OCI-LY7 (cell line): ENCODE results near the gene F8. TPM values are rescaled to one million over a fixed set of nuclear protein-coding genes. Genes with fewer than 3 reads are reported as not detected.

ENCODE experiments used
- BruUV-seq: library from RNA; stranded (reverse); fragments of 400-500 nt; replicated peaks from 2 replicates; lab custom pipeline; 2021; lab: Mats Ljungman, UMichigan
- CTCF ChIA-PET: fragments of 300-600 bp; sonication (Branson Sonifier 250); formaldehyde crosslinking; loops from one replicate; lab custom pipeline; 2022; ENCODE audit warnings: antibody characterized with exemption; ENCODE audit not compliant: unreplicated experiment; lab: Charles Lee
- POLR2A ChIA-PET: fragments of 300-600 bp; sonication (Branson Sonifier 250); formaldehyde crosslinking; loops from one replicate; lab custom pipeline; 2022; ENCODE audit warnings: antibody characterized with exemption; lab: Charles Lee
- DNase-seq: peaks from one replicate; pipeline ENCODE4 v3.0.0-alpha.2; 2015; ENCODE audit warnings: low spot score
- H2AFZ ChIP-seq: fragments of 200-600 bp; sonication (generic), shearing (Covaris generic); 2 replicates; pipeline ENCODE4 v1.6.1; 2014; ENCODE audit warnings: mild to moderate bottlenecking, antibody characterized with exemption, low read length, moderate library complexity
- H3K27ac ChIP-seq: fragments of 200-600 bp; sonication (generic); 2 replicates; pipeline ENCODE4 v1.5.1; 2014; ENCODE audit warnings: mixed run types, low read depth, mild to moderate bottlenecking, moderate library complexity, low read length, inconsistent platforms; ENCODE audit not compliant: poor library complexity, severe bottlenecking
- H3K36me3 ChIP-seq: fragments of 200-600 bp; sonication (generic); 2 replicates; pipeline ENCODE4 v1.6.1; 2014; ENCODE audit warnings: mild to moderate bottlenecking, antibody characterized with exemption, low read length, moderate library complexity, mixed read lengths; ENCODE audit not compliant: insufficient read depth
- H3K4me1 ChIP-seq: fragments of 200-600 bp; sonication (generic); 2 replicates; pipeline ENCODE4 v1.5.1; 2014; ENCODE audit warnings: mild to moderate bottlenecking, low read length; ENCODE audit not compliant: insufficient read depth, poor library complexity, severe bottlenecking
- H3K4me2 ChIP-seq: fragments of 200-600 bp; sonication (generic); 2 replicates; pipeline ENCODE4 v1.6.1; 2014; ENCODE audit warnings: mild to moderate bottlenecking, low read length
- H3K4me3 ChIP-seq: fragments of 200-600 bp; sonication (generic); 2 replicates; pipeline ENCODE4 v1.5.1; 2014; ENCODE audit warnings: mild to moderate bottlenecking, low read depth, low read length; ENCODE audit not compliant: poor library complexity, severe bottlenecking
- H3K79me2 ChIP-seq: fragments of 200-600 bp; sonication (generic); 2 replicates; pipeline ENCODE4 v1.6.1; 2016; ENCODE audit warnings: low read depth, mild to moderate bottlenecking, low read length, moderate library complexity, mixed read lengths; ENCODE audit not compliant: insufficient read depth
- H3K9me2 ChIP-seq: fragments of 200-600 bp; sonication (generic); 2 replicates; pipeline ENCODE4 v1.6.1; 2016; ENCODE audit warnings: mild to moderate bottlenecking, low read length, mixed read lengths; ENCODE audit not compliant: insufficient read depth
- H3K9me3 ChIP-seq: fragments of 200-600 bp; sonication (generic); 2 replicates; pipeline ENCODE4 v1.6.1; 2014; ENCODE audit warnings: mild to moderate bottlenecking, mixed run types, low read length, mixed read lengths
- H4K20me1 ChIP-seq: fragments of 200-600 bp; sonication (generic); 2 replicates; pipeline ENCODE4 v1.6.1; 2014; ENCODE audit warnings: mild to moderate bottlenecking, antibody characterized with exemption, low read length, moderate library complexity, mixed read lengths; ENCODE audit not compliant: insufficient read depth
- CTCF ChIP-seq: fragments of 200-600 bp; sonication (generic); conservative IDR thresholded peaks from 2 replicates; pipeline ENCODE4 v1.5.1; 2014; ENCODE audit warnings: mild to moderate bottlenecking, antibody characterized with exemption, low read length, moderate library complexity, mixed read lengths
- EZH2phosphoT487 ChIP-seq: fragments of 200-600 bp; sonication (generic); IDR thresholded peaks from 2 replicates; pipeline ENCODE4 v1.6.1; 2018; ENCODE audit warnings: low read depth, borderline replicate concordance, mild to moderate bottlenecking, mixed run types, antibody characterized with exemption, low read length, moderate library complexity, mixed read lengths
- intact Hi-C: fragments of 100-400 bp; cut with micrococcal nuclease; formaldehyde crosslinking; loops from one replicate; pipeline ENCODE4 v1.10.0; 2022; ENCODE audit not compliant: unreplicated experiment
- total RNA-seq, 2 experiments: library from RNA; depleted of rRNA in 1 of 2; stranded (reverse); fragments of >200 nt in 1 of 2; shearing (Covaris generic) in 1 of 2; gene quantifications; 2 replicates each; pipeline ENCODE4 v1.2.3, GENCODE V29; 2014 to 2022

Gene F8
- total RNA-seq, 2 experiments from 2014 or later: 0.47 to 1.7 TPM

GRCh38 chrX:154793084-154793795 lies 229.3 kb downstream of the F8 start:
- POLR2A ChIA-PET: no interaction called here

GRCh38 chrX:154791939-154792338 lies 230.6 kb downstream of the F8 start:
- Histone ChIP-seq H3K4me3 (no peak overlapping the region), H2AFZ (no peak overlapping the region), H3K9me2 (no peaks in the 10 kb centered on the region), H3K4me2 (no peak overlapping the region), H4K20me1 (no peaks in the 10 kb centered on the region), H3K36me3 (no peaks in the 10 kb centered on the region), H3K79me2 (no peaks in the 10 kb centered on the region), H3K27ac (no peak overlapping the region), H3K9me3 (no peaks in the 10 kb centered on the region), H3K4me1 (no peaks in the 10 kb centered on the region)
- BruUV-seq: no TSS peak
- DNase-seq: no peak
- ChIA-PET CTCF (no interaction called here), POLR2A (no interaction called here)
- intact Hi-C loops: no loop called here
- TF ChIP-seq CTCF: no peak
- no peak for TF ChIP-seq EZH2phosphoT487

More at GRCh38 chrX:154793084-154793795, 229.3 kb downstream of the F8 start:
- no peaks in the 10 kb centered on the region for H4K20me1 ChIP-seq
- no TSS peak for BruUV-seq
- DNase-seq: no peak
- CTCF ChIA-PET: no interaction called here
- no peak overlapping the region for H3K27ac ChIP-seq
- no peaks in the 10 kb centered on the region for H3K9me3 ChIP-seq
- H3K4me1 ChIP-seq: no peaks in the 10 kb centered on the region
- H3K36me3 ChIP-seq: no peaks in the 10 kb centered on the region
- H3K4me3 ChIP-seq: no peak overlapping the region
- H3K9me2 ChIP-seq: no peaks in the 10 kb centered on the region
- no peak overlapping the region for H2AFZ ChIP-seq
- TF ChIP-seq EZH2phosphoT487 (no peak), CTCF (no peak)
- no peaks in the 10 kb centered on the region for H3K79me2 ChIP-seq
- intact Hi-C loops: no loop called here
- no peak overlapping the region for H3K4me2 ChIP-seq

GRCh38 chrX:154791467-154791866 lies 231.1 kb downstream of the F8 start:
- BruUV-seq: no TSS peak
- no peak for DNase-seq
- Histone ChIP-seq H4K20me1 (no peaks in the 10 kb centered on the region), H2AFZ (no peak overlapping the region), H3K9me2 (no peaks in the 10 kb centered on the region), H3K27ac (no peak overlapping the region), H3K9me3 (no peaks in the 10 kb centered on the region), H3K79me2 (no peaks in the 10 kb centered on the region), H3K4me3 (no peak overlapping the region), H3K4me1 (no peaks in the 10 kb centered on the region), H3K4me2 (no peak overlapping the region), H3K36me3 (no peaks in the 10 kb centered on the region)
- intact Hi-C loops: no loop called here
- no peak for TF ChIP-seq EZH2phosphoT487
- TF ChIP-seq CTCF: no peak
- POLR2A ChIA-PET: interaction anchor here (0.6 kb wide), 1 partner anchor 429 kb away, joined by 5 read pairs; no protein-coding TSS in a partner anchor
- CTCF ChIA-PET: no interaction called here
